ENCODE results near the gene KCNK3.

GRCh38 chr2:26651470-26651771 lies 41.1 kb upstream of the KCNK3 start:
- TF ChIP-seq CTCF (IDR thresholded peaks at IDR 0.05): no peak
- no peak for TF ChIP-seq EP300 (IDR thresholded peaks at IDR 0.05)
- no peak for TF ChIP-seq POLR2A (IDR thresholded peaks at IDR 0.05)
- TF ChIP-seq POLR2AphosphoS5 (IDR thresholded peaks at IDR 0.05): no peak

Data from gastroesophageal sphincter (tissue), 3 donors.